HG02571 (cell line): Measurements from ENCODE around the gene GFI1B.
A peak's percentile ranks its signal among the peaks of the same experiment; 100 is the strongest.
"Not testable (repeated sequence)": the region's sequence is repeated elsewhere in the genome, so short reads cannot be mapped to it uniquely, and the experiment has no call there.

Source experiments
- ATAC-seq: cut with Tn5 transposase; IDR thresholded peaks from one replicate; pipeline ENCODE4 v1.9.1; 2021; ENCODE audit warnings: mild to moderate bottlenecking, moderate library complexity; ENCODE audit not compliant: unreplicated experiment

The GFI1B gene

GRCh38 chr9:133008824-133009223 lies 30.3 kb downstream of the GFI1B start:
- ATAC-seq: no peak

- ATAC-seq: no peak
Measured at GRCh38 chr9:133009906-133010582, 31.6 kb downstream of the GFI1B start.

- ATAC-seq: no peak
Measured at GRCh38 chr9:133014696-133015095, 36.2 kb downstream of the GFI1B start.

- ATAC-seq: no peak
Measured at GRCh38 chr9:133023117-133023890, 44.8 kb downstream of the GFI1B start.

- ATAC-seq: no peak
Measured at GRCh38 chr9:133026426-133026825, 47.9 kb downstream of the GFI1B start.

- no peak for ATAC-seq
Measured at GRCh38 chr9:133027134-133027533, 48.6 kb downstream of the GFI1B start.

- ATAC-seq: no peak
Measured at GRCh38 chr9:133028221-133028620, 49.7 kb downstream of the GFI1B start.

- peak; percentile 18 for ATAC-seq
Measured at GRCh38 chr9:133029994-133030316, 51.5 kb downstream of the GFI1B start.

- peak; percentile 88 for ATAC-seq
Measured at GRCh38 chr9:133030317-133031129, 52.0 kb downstream of the GFI1B start, which contains the start of gene GTF3C5. TSS of gene GTF3C5 (plus strand) at chr9:133030997. CDS start at chr9:133031012, 15 bp downstream.

- ATAC-seq: no peak
Measured at GRCh38 chr9:133031130-133031422, 52.6 kb downstream of the GFI1B start.

- ATAC-seq: no peak
Measured at GRCh38 chr9:133031496-133031911, 53.0 kb downstream of the GFI1B start.

GRCh38 chr9:133032171-133032570 lies 53.7 kb downstream of the GFI1B start:
- ATAC-seq: no peak

- no peak for ATAC-seq
Measured at GRCh38 chr9:133035669-133036068, 57.2 kb downstream of the GFI1B start.

GRCh38 chr9:133037775-133038515 lies 59.5 kb downstream of the GFI1B start:
- ATAC-seq: no peak

GRCh38 chr9:133040892-133041479 lies 62.5 kb downstream of the GFI1B start:
- not testable (repeated sequence) for ATAC-seq
